DMS79 treated with DMSO at 0.1 percent for 48 hours (cell line): ENCODE measurements around the gene TMEM121B.

Experiments used
- DNase-seq: peaks from one replicate; lab custom pipeline; 2025; lab: John Stamatoyannopoulos, UW

TMEM121B gene

DNA sequence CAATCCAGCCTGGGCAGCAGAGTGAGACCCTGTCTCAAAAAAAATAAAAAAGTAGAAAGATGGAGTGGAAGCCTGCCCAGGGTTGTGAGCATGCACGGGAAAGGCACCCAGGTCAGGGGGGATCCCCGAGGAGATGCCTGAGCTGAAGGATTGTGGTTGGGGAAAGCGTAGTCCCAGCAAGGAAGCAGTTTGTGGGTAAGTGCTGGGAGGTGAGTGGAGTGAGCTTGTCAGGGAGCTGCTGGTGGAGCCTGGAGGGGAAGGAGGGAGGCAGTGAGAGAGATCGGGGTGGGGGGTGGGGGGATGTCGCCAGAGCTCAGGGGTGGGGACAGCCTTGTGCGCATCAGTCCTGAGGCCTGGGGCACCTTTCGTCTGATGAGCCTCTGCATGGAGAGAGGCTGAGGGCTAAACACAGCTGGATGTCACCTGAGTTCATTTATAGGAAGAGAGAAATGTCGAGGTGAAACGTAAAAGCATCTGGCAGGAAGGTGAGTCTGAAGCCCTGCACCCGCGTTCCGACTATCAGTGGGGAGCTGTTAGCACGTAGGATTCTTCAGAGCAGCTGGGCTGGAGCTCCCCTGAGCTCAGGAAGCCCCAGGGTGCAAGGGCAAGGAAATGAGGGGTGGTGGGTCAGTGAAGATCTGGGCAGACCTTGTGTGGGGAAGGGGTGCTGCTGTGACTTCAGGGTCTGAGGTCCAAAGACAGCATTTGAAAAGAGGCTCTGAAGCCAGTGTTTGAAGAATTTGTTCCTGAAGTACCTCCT lies 10.2 kb downstream of the TMEM121B start:
- DNase-seq: no peak

- no peak for DNase-seq
These were observed 11.2 kb downstream of the TMEM121B start for GRCh38 chr22:17109976-17110375.

- no peak for DNase-seq
These were observed 11.9 kb downstream of the TMEM121B start for GRCh38 chr22:17109113-17109865.

- no peak for DNase-seq
These were observed 12.7 kb downstream of the TMEM121B start for GRCh38 chr22:17108256-17109112.

GRCh38 chr22:17107547-17107810 lies 13.7 kb downstream of the TMEM121B start:
- no peak for DNase-seq

DNA sequence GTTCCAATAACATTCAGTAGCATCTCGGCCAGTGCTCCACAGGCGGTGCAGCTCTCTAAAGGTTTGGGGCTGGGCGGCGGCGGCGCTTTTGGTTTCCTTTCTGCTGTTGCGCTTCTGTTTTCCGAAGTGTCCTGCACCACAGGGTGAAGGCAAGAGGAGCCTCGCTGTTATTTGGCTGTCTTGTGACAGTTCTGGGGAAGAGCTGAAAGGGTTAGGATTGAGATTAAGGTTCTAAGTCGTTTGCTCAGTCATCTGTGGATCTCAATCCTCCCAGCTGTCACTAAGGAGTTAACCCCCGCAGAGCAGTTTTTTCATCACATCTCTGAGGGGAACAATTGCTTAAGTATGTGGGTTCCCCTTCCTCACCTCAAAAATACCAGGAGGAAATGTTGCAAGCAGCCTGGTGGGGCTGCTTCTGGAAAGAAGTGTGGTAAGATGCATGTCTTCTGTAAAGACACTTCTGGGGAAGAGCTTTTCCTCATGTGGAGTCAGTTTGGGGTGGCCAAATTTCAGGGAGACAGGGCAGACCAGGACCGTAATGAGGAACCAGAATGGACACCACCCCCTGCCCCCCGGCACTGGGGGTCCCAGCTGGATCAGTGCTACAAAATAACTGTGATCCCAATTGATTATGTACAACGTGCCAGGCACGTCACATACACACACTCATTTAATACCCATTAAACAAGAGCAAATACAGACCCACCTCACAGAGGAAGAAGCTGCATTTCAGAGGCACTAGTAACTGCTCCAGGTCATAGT lies 14.2 kb downstream of the TMEM121B start:
- DNase-seq: no peak

DNA sequence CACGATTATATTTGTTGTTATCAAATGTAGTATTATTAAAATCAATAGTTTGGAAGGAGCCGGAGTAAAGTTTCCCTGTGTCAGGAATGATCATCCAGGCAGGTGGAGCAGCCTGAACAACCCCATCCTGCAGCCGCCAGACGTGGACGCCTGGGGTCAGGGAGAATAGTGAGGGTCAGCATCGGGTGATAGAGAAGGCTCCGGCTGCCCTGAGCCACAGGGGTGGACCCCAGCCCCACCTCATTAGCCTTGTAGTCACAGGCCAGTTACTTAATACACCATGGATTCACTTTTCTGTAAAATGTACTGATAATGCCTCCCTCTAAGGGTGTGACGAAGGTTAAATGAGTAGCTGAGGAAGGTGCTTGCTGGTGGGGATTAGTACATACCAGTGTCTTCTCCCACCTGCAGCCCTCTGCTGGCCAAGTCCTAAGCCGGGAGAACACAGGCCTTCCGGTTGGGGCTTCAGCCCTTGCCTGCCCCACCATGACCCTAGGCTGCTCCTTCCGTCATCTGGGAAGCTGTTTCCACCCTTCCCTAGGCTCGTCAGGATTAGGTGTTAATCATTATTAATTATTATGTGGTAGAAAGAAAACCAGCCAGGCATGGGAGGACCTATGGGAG lies 14.9 kb downstream of the TMEM121B start:
- DNase-seq: no peak

DNA sequence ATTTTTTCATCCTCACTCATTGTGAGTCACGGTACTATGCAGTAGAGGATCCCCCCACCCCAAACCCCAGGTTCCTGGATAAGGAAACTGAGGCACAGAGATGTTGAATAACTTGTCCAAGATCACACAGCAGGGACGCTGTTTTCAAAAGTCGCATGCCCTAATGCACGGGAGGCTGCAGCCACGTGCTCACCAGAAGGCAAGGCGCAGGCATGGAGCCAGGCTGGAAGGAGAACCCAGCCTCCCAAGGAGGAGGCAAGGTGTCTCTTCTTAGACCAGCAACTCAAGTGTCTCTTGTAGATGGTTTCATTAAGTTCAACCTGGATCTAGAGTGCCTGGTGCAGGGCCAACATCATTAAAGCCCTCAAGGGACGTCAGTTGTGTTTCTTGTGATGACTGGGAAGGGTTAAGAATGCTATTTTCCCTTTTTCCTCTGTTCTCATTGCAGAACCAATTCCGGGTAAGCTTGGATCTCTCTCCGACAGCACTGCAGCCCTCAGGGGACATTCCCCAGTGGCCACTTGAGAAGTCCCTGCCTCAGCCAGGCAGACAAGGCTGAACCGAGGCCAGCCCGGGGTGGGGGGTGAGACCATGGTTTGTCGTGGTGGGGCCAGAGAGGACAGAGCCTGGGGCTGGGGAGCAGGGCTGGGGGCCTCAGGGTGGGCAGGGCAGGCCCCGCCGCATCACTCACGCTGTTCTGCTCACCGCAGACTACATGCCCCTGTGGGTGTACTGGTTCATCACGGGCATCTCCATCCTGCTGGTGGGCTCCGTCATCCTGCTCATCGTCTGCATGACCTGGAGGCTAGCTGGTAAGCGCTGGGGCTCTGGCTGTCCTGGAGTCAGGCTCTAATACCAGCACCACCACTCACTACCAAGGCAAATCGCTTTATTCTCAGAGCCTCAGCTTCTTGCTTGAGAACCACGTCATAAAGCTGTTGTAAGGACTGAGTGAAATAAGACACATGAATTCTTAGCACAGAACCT lies 15.7 kb downstream of the TMEM121B start:
- DNase-seq: no peak

DNA sequence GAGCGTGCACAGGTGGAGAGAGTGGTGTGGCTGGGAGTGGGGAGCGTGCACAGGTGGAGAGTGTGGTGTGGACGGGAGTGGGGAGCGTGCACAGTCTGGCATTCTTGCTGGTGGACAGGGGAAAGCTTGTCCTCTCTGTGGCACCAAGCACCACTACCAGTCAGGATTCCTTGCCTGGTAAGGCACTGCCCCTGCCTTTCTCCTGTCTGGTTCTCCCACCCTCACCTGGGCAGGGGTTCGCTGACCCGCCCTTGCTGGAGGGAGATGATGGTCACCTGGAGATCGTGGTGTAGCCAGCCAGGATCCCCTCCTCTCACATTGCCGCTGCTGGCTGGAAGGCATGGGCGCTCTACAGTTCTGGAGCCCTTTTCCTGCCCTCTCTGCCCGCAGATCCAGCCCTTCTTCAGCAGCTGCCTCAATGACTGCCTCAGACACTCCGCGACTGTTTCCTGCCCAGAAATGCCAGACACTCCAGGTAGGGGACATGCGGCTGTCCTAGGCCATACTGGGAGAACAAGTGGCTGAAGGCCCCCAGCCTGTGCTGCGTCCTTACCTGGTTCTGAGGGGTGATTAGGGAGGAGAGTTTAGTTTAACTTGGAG lies 16.7 kb downstream of the TMEM121B start:
- DNase-seq: no peak

DNA sequence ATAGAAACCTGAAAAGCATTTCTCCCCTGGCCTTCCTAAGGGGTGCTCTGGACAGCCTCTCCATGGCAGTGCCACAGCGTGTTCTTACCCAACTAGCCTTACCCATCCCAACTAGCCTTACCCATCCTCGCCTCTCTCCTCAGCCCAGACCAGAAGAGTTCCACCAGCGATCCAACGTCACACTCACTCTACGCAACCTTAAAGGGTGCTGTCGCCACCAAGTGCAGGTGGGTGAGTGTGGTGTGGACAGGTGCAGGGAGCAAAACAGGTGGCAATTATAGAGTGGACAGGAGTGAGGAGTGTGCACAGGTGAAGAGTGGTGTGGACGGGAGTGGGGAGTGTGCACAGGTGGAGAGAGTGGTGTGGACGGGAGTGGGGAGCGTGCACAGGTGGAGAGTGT lies 17.8 kb downstream of the TMEM121B start:
- DNase-seq: no peak

GRCh38 chr22:17102297-17102667 lies 18.9 kb downstream of the TMEM121B start:
- no peak for DNase-seq

- no peak for DNase-seq
These were observed 19.5 kb downstream of the TMEM121B start for GRCh38 chr22:17101475-17102296.

GRCh38 chr22:17100621-17101020 lies 20.5 kb downstream of the TMEM121B start:
- no peak for DNase-seq

- no peak for DNase-seq
These were observed 22.8 kb downstream of the TMEM121B start for GRCh38 chr22:17098379-17098819.

GRCh38 chr22:17097701-17098100 lies 23.5 kb downstream of the TMEM121B start:
- no peak for DNase-seq

GRCh38 chr22:17097062-17097461 lies 24.1 kb downstream of the TMEM121B start:
- no peak for DNase-seq

GRCh38 chr22:17096071-17096470 lies 25.1 kb downstream of the TMEM121B start:
- no peak for DNase-seq

- DNase-seq: no peak
These were observed 25.6 kb downstream of the TMEM121B start for GRCh38 chr22:17095538-17095937.

DNA sequence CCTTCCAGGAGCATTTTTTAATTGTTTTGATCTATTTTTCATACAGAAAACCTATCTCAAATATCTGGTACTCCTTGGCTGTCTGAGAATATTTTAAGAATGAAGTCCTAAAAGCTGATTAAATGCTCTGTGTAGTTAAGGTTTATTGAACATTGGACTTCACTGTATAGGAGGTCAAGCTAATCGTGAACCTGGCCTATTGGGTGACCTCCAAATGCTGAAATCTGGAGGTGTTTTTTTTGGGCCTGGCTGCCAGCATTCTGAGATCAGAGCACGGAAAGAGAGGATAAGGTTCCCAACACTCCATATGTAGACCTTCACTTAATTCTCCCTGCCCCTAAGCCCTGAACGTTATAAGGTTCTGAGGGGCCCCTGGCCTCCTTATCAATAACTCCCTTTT lies 28.1 kb downstream of the TMEM121B start:
- no peak for DNase-seq
